ENCODE measurements around the gene TEX29.
A peak's percentile ranks its signal among the peaks of the same experiment; 100 is the strongest.

Gene TEX29

GRCh38 chr13:111342721-111343120 is 22.3 kb downstream of the TEX29 start:
- TF ChIP-seq, protein P1, sequence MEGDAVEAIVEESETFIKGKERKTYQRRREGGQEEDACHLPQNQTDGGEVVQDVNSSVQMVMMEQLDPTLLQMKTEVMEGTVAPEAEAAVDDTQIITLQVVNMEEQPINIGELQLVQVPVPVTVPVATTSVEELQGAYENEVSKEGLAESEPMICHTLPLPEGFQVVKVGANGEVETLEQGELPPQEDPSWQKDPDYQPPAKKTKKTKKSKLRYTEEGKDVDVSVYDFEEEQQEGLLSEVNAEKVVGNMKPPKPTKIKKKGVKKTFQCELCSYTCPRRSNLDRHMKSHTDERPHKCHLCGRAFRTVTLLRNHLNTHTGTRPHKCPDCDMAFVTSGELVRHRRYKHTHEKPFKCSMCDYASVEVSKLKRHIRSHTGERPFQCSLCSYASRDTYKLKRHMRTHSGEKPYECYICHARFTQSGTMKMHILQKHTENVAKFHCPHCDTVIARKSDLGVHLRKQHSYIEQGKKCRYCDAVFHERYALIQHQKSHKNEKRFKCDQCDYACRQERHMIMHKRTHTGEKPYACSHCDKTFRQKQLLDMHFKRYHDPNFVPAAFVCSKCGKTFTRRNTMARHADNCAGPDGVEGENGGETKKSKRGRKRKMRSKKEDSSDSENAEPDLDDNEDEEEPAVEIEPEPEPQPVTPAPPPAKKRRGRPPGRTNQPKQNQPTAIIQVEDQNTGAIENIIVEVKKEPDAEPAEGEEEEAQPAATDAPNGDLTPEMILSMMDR (IDR thresholded peaks at IDR 0.05; ENCODE audit: low read depth, low read length): no peak
- no peak for TF ChIP-seq MAX (IDR thresholded peaks at IDR 0.05; ENCODE audit: low read depth, low read length)
- no peak for TF ChIP-seq MYC (IDR thresholded peaks at IDR 0.05; ENCODE audit: low read depth, low read length)
- TF ChIP-seq POLR2A (IDR thresholded peaks at IDR 0.05; ENCODE audit: extremely low read depth, insufficient read length): no peak
- no peak for DNase-seq (ENCODE audit: low read depth)
- H3K4me3 ChIP-seq (ENCODE audit: low read depth, low read length): no peak overlapping the region

- no peak for DNase-seq (ENCODE audit: low read depth)
- TF ChIP-seq POLR2A (IDR thresholded peaks at IDR 0.05; ENCODE audit: extremely low read depth, insufficient read length) (no peak), MAX (IDR thresholded peaks at IDR 0.05; ENCODE audit: low read depth, low read length) (no peak), MYC (IDR thresholded peaks at IDR 0.05; ENCODE audit: low read depth, low read length) (no peak)
- TF ChIP-seq, protein P1 (IDR thresholded peaks at IDR 0.05; ENCODE audit: low read depth, low read length): no peak
- H3K4me3 ChIP-seq (ENCODE audit: low read depth, low read length): no peak overlapping the region
Observed at GRCh38 chr13:111343186-111343805, 22.9 kb downstream of the TEX29 start.

- DNase-seq (ENCODE audit: low read depth): no peak
- no peak for TF ChIP-seq MAX (IDR thresholded peaks at IDR 0.05; ENCODE audit: low read depth, low read length)
- no peak for TF ChIP-seq MYC (IDR thresholded peaks at IDR 0.05; ENCODE audit: low read depth, low read length)
- TF ChIP-seq POLR2A (IDR thresholded peaks at IDR 0.05; ENCODE audit: extremely low read depth, insufficient read length): no peak
- TF ChIP-seq, protein P1 (IDR thresholded peaks at IDR 0.05; ENCODE audit: low read depth, low read length): peak; percentile 33
- no peak overlapping the region for H3K4me3 ChIP-seq (ENCODE audit: low read depth, low read length)
Observed at GRCh38 chr13:111344471-111345191, 24.2 kb downstream of the TEX29 start.

GRCh38 chr13:111345682-111346081 is 25.2 kb downstream of the TEX29 start:
- H3K4me3 ChIP-seq (ENCODE audit: low read depth, low read length): no peak overlapping the region
- TF ChIP-seq POLR2A (IDR thresholded peaks at IDR 0.05; ENCODE audit: extremely low read depth, insufficient read length): no peak
- TF ChIP-seq MYC (IDR thresholded peaks at IDR 0.05; ENCODE audit: low read depth, low read length): no peak
- TF ChIP-seq MAX (IDR thresholded peaks at IDR 0.05; ENCODE audit: low read depth, low read length): no peak
- TF ChIP-seq, protein P1 (IDR thresholded peaks at IDR 0.05; ENCODE audit: low read depth, low read length): no peak
- no peak for DNase-seq (ENCODE audit: low read depth)

DNA sequence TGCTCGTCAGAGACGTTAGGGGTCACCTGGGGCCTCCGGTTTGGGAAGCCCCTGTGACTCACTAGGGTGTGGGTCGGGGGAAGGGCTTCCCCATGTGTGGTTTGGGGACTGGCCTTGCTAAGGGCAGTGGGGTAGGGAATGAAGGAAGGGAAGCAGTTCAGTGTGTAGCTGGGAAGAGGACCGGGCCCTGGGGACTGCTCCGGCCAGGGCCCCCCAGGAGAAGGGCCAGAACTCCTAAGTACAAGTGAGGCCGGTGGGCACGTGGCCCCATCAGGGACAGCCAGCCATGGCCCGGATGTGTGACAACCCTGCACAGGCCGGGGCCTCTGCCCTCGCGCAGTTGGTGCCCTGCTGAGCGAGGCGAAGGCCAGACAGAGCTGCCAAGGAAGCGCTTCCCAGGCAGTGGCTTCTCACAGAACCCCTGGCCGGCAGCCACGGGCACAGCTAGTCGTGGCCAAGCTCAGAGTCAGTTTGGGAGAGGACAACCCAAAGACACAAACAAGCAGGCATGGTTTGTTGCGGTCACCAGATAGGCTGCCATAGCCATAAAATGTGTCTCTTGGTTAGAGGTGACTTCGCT is 25.7 kb downstream of the TEX29 start:
- no peak for TF ChIP-seq MAX (IDR thresholded peaks at IDR 0.05; ENCODE audit: low read depth, low read length)
- TF ChIP-seq, protein P1 (IDR thresholded peaks at IDR 0.05; ENCODE audit: low read depth, low read length): no peak
- TF ChIP-seq POLR2A (IDR thresholded peaks at IDR 0.05; ENCODE audit: extremely low read depth, insufficient read length): no peak
- TF ChIP-seq MYC (IDR thresholded peaks at IDR 0.05; ENCODE audit: low read depth, low read length): no peak
- DNase-seq (ENCODE audit: low read depth): no peak
- no peak overlapping the region for H3K4me3 ChIP-seq (ENCODE audit: low read depth, low read length)

Measured in NB4 (cell line).